Measurements from ENCODE around the gene UBAP2.
A peak's percentile ranks its signal among the peaks of the same experiment; 100 is the strongest.

DNA sequence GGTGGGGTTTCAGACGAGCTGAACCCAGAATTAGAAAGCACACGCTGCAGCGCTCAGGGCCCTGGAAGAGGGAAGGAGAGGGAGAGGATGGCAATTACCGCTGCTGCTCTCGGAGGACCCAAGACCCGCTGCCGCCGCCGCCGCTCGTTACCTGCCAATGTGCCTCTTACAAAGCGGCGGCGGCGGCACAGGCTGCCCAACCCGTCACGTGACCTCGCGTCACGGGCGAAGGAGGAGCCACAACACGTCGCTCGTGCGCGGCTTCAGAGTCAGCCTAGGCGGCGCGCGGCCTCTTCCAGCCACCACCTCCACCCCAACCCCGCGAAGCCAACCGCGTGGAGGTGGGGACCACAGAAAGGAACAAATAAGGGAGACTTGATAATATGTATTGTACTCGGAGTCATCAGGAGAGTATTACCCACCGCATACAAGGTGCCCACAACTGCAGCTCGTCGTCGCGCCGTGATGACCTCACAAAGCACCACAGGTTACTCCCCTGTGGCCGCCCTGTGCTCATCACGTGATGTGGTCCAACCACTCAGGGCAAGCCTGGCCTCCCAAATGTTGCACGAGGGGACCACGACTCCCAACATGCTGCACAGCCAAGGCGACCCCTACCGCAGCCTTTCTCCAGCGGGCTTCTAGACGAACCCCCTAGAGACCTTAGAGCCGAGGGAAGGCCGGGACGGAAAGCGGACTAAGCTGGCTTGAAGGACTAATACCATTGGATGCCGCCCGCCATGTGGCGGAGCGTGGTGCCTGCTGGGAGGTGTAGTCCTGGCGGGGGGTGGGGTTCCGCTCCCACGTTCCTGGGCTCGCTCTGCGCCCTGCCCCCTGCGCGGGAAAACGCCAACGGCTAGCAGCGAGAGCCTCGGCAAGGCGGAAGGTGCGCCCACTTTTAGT is at the start of gene UBAP2:
- TF ChIP-seq POLR2A (IDR thresholded peaks at IDR 0.05) = peak in 1 of 2 donors; percentile 74
- TF ChIP-seq CTCF (IDR thresholded peaks at IDR 0.05) = peak in 1 of 3 experiments; percentile 27
